NCI-H2107 treated with DMSO at 0.1 percent for 48 hours (cell line): ENCODE data around the gene ADAMTSL5.

Experiments
- DNase-seq: peaks from one replicate; lab custom pipeline; 2025; ENCODE audit not compliant: unreplicated experiment; lab: John Stamatoyannopoulos, UW

ADAMTSL5 gene

GRCh38 chr19:1496714-1497577 lies 15.9 kb downstream of the ADAMTSL5 start:
- DNase-seq: no peak

DNA sequence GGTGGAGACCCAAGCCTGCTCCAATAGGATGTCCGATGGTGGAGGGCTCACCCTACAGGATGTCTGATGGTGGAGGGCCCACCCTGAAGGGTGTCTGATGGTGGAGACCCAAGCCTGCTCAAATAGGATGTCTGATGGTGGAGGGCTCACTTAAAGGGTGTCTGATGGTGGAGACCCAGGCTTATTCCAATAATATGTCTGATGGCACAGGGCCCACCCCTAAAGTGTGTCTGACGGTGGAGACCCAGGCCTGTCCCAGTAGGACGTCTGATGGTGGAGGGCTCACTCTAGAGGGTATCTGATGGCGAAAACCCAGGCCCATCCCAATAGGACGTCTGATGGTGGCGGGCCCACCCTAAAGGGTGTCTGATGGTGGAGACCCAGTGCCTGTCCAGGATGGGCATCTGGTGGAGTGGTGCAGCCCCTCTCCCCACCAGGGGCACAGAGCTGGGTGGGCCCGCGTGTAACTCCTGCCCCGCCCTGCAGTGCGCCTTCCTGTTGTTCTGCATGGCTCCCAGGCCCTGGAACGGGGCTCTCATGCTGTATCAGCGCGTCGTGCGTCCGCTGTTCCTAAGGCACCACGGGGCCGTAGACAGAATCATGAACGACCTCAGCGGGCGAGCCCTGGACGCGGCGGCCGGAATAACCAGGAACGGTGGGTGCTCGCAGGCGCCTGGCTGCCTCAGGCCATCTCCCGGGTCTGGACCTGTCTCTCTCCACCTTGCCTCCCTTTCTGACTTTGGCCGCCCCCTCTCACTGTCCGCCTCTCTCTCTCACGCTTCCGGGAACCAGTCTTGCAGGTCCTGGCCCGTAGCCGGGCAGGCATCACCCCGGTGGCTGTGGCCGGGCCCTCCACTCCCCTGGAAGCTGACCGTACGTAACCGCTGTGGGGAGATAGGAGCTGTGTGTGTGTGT lies 16.8 kb downstream of the ADAMTSL5 start:
- DNase-seq: no peak

DNA sequence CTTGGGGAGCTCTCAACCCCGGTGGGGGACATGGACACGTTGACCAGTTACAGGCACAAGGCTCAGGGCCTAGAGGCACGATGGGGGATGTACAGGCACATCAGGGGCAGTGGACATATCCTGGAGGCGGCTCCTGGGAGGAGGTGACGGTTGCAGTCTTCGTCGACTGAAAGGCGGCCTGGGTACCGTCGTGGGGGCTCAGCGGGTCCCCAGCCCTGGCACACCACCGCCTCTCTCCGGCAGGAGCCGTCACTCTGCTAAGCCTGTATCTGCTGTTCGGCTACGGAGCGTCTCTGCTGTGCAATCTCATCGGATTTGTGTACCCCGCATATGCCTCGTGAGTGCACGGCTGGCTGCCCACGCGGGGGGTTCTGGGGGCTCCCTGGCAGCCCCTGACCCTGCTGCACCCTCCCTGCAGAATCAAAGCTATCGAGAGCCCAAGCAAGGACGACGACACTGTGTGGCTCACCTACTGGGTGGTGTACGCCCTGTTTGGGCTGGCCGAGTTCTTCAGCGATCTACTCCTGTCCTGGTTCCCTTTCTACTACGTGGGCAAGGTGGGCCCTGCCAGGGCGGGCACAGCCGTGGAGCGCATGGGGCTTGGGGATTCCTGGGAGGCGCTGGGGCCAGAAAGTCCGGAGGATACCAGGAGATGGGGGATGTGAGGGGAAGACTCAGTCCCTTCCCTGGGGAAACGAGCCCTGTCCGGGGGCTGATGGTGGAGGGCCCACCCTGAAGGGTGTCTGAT lies 17.6 kb downstream of the ADAMTSL5 start:
- no peak for DNase-seq

DNA sequence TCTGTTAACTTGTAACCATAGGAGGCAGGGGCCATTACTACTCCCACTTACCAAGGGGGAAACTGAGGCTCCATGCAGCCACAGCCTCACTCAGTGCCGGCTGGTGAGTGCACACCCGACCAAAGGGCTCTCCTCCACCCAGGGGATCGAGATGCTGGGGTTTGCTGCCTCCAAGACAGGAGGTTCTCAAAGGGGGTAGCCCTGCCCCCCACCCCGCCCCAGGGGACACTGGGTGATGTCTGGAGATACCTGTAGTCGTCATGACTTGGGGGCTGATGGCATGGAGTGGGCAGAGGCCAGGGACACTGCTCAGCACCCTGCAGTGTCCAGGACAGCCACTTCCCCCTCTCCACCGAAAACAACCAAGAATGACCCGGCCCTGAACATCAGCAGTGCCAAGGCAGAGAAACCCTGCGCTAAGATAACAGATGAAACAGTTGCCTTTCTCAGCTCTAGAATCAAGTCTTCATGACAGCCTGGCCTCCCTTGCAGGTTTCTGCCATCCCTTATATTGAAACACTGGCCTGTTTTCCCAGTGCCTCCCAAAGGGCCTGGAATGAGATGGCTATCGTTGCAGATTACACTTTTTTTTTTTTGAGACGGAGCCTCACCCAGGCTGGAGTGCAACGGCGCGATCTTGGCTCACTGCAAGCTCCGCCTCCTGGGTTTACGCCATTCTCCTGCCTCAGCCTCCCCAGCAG lies 18.6 kb downstream of the ADAMTSL5 start:
- DNase-seq: no peak

DNA sequence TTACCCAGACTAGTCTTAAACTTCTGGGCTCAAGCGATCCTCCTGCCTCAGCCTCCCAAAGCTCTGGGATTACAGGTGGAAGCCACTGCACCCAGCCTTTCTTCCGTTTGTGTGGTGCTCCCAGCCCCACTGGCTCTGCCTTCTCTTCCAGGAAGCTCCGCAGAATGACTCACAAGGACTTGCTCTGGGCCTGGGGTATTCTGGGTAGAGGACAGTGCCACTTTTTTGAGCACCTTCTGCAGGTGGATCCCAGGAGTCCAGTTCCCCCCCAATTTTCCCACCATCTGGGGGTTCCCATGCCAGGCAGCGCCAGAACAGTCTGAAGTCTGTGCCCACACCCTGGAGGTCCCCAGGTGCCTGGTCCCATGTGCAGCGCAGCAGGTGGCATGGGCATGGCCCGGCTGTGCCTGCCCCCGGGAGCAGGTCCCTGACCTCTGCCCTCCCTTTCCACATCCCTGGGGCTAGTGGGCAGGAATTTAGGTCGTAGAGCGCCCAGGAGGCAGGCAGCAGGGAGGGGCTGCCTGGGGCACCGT lies 20.3 kb downstream of the ADAMTSL5 start:
- no peak for DNase-seq

DNA sequence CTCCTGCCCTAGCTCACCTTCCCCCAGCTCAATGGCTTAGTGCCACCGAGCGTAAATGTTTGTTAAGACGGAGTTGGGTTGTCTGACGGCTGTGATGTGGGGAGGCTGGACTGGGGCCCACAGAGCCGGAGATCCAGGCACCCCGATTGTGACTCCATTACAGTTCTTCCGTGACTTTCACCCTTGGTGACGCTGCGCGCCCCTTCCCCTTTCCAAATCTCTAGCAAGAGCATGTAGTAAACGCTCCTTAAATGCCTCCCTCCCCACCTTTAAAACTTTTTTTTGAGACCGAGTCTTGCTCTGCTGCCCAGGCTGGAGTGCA lies 21.0 kb downstream of the ADAMTSL5 start:
- DNase-seq: no peak

DNA sequence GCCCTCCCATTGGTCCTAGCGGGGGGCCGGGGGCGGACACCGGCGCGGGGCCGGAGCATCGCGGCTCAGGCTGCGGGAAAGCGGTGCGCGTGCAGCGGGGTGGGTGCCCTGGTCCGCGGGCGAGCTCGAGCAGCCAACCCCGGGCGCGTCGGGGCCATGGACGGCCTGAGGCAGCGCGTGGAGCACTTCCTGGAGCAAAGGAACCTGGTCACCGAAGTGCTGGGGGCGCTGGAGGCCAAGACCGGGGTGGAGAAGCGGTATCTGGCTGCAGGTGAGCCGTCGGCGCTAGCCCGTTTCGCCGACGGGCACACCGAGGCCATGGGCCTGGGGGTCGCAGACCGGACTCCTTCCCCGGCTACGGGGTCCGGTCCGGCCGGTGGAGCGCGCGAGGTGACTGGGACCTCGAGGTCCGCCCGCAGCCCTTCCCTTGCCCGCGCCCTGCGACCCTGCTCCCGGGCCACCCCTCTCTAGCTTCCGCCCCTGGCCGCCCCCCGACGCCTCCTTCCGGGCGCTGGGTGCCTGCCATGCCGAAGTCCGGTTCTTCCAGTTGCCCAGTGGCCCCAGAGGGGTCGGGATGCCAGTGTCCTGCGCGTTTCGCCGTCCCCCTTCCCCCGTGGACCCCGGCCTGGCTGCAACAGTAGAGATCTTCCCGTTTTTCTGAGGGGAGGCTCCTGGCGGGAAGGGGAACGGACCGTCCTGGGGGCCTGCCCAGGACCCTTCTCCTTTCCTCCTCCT lies 21.5 kb downstream of the ADAMTSL5 start, which contains the start of gene REEP6:
TSS of gene REEP6 (plus strand) at position 68 of the 735 bp plus-strand sequence. CDS start at position 157, 89 bp downstream.
- no peak for DNase-seq

DNA sequence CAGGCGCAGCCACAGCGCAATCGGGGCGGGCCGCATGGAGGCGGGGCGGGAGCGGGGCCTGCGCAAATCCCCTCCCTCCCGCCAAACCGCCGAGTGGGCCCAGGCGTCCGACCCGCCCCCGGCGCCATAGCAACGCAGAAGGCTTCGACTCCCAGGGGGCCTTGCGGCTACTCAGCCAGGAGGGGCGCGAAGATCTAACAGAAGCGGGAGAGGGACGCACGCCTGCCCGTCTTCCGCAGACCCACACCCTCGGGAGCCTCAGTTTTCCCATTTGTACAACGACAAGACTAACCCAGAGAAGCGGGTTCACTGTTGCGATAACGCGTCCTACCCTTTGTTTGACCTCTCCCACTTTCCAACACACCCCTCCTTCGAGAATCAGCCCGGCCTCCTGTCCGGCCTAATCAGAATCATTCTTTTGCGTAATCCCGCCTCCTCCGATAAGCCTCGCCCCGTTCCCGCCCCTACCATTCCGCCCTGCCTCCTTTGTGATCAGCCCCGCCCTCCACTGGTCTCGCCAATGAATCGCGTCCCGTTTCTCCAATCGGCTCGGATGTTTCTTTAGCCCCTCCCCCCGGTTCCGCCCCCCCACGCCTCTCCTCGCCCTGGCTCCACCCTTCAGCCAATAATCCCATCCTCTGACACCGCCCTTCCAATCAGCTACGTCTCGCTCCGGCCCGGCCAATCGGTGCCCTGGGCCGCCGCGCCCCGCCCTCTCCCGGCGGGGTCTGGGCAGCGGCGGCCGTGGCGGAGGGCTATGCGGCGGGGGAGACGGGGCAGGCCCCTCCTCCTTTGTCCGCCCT lies 22.3 kb downstream of the ADAMTSL5 start, which contains the start of gene PCSK4:
TSS of gene PCSK4 (minus strand) at position 40 of the 803 bp plus-strand sequence. CDS start at position 36, 4 bp downstream.
- peak; percentile 99 for DNase-seq

DNA sequence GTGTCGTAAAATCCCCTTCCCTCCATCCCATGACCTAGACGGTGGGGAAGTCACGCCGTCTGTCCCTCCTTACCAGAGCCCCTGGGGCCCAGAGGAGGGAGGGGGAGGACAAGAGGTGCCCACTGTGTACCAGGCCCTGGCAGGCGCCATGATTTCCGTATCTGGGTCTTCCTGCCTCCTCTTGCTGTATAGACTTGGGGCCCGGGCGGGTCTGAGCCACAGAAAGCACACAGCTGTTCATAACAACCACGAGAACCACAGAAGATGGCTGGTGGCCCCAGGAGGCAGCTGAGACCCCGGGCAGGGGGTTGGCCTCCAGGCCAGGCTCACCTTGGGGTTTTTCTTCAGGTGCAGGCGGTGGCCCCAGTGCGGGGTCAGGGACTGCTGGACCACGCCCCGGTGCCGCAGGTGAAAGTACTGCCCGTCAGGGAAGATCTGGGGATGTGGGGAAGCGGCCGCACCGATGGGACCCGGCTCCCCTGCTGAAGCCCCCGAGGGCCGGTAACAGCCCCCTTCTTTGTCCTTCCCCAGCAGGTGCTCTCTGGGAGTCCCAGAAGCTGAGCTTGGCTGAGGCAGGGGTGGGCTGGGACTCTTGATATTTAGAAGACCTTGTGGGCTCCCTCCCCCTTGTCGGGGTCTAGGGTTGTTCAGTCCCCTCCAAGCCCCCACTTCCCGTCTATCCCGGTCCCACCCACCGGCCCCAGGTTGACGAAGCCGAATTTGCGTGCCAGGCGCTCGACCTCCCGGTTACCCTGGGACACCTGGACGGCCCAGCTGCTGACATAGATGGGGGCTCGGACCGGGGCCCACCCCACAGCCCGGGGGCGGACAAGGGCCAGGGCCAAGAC lies 23.1 kb downstream of the ADAMTSL5 start:
- no peak for DNase-seq

DNA sequence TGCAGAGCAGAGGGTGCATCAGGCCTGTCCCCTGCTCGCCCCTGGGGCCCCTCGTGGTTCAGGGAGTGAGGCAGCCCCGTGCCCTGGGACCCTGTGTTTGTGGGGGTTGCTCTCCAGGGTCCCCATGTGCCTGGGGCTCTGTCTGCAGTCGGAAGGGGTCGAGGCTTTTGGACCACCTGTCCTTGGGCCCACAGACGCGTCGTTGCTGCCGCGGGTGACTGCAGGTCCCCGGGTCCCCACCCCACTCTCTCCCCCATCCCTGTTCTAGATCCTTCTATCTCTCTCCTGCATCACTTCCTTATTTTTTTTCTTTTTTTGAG lies 24.6 kb downstream of the ADAMTSL5 start:
- DNase-seq: no peak

DNA sequence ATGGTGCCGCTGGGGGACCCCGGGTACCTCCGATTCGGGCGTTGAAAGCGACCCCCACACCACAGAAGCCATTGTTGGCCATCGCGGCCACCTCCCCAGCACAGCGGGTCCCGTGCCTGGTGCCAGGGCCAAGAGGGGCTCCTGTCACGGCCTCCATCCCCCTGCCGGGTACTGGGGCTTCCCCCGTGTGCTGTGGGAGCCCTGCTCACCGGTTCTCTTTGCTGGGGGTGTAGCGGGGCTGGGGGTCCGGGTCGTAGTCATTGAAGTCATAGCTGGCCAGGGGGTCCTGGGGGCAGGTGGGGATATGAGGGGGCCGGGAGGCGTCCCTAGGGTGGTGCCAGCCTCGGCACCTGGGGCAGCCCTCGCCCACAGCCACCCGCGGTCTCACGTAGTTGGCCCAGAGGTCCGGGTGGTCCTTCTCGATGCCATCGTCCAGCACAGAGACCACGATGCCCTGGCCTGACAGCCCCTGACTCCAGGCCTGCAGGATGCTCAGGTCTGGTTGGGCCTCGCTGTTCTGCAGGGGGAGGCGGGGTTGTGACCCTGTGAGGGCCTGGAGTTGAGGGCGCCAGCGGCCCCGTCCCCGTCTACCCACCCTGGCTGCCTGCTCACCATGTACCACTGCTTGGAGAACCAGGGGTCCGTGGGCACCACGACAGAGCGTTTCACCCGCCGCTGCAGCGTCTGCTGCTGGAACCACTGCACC lies 25.1 kb downstream of the ADAMTSL5 start:
- DNase-seq: no peak

- DNase-seq: no peak
Observed at GRCh38 chr19:1486720-1487575, 25.9 kb downstream of the ADAMTSL5 start.

DNA sequence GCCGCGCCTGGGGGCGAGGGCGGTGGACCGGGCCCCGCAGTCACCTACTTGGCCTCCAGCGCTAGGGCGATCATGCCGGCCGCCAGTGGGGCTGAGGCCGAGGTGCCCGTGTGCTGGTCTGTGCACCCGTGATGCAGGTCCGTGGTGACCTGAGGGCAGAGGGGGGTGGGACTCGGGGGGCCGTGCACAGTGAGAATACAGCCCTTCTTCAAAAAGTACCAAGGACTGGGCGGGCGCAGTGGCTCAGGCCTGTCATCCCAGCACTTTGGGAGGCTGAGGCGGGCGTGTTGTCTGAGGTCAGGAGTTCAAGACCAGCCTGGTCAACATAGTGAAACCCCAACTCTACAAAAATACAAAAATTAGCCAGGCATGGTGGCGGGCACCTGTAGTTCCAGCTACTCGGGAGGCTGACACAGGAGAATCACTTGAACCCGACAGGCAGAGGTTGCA lies 28.8 kb downstream of the ADAMTSL5 start:
- DNase-seq: no peak

DNA sequence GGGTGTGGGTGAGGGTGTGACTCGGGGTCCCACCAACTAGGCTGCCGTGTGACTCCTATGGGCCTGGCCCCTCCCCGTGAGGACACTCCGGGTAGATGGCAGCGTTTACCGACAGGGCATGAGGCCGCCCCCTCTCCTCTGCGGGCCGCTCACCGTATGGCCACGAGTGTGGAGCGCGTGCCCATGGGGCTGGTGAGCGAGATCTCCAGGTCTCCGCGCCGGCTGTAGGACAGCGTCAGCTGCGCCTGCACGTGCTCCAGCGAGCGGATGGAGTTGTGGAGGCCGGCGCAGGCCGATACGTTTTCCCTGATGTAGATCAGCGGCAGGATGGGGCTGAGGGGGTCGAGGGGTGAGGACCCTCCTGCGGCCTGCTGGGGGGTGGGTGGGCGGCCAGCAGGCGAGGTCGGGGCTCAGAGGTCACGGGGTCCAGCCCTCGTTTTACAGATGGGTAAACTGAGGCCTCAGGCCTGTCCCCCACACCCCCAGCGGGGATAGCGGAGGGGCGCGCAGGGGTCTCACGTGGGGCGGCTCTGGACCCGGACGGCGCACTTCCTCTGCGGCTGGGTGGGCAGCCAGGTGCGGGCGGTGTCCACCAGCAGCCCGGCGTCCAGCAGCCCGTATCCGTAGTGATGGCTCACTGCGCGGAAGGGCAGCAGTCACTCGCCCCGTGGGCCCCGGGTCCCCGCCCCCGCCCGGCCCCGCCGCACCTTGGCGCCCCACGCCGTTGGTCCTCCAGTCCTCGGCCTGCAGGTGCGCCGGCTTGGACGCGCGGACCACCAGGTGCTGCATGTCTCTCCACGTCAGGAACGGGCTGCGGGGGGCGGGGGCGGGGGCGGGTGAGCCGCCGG lies 29.5 kb downstream of the ADAMTSL5 start:
- no peak for DNase-seq

GRCh38 chr19:1482361-1483130 lies 30.3 kb downstream of the ADAMTSL5 start:
- DNase-seq: no peak
